HepG2 (cell line): Measurements from ENCODE around the gene MLLT10. TPM values are rescaled to one million over a fixed set of nuclear protein-coding genes. Genes with fewer than 3 reads are reported as not detected.

ENCODE experiments used
- ADNP ChIP-seq: sonication (generic); formaldehyde crosslinking; IDR thresholded peaks from 2 replicates; pipeline ENCODE4 v1.4.0; 2020; ENCODE audit warnings: missing genetic modification reagents
- ARNT2 ChIP-seq: sonication (generic); formaldehyde crosslinking; IDR thresholded peaks from 2 replicates; pipeline ENCODE4 v1.8.0; 2022; ENCODE audit warnings: mild to moderate bottlenecking, low read depth, missing genetic modification reagents, moderate library complexity
- ATF7 ChIP-seq, 2 experiments: fragments of 450-650 bp in 1 of 2; sonication (generic) in 1 of 2; formaldehyde crosslinking in 1 of 2; IDR thresholded peaks; 2 replicates each; pipeline versions ENCODE4 v1.4.0 to v1.6.1; 2016 to 2020; ENCODE audit warnings: antibody characterized with exemption in 1 of 2, mild to moderate bottlenecking in 1 of 2, missing genetic modification reagents in 1 of 2
- ELF1 ChIP-seq: sonication (generic); formaldehyde crosslinking; IDR thresholded peaks from 2 replicates; pipeline ENCODE4 v1.4.0; 2020; ENCODE audit warnings: missing genetic modification reagents
- FOXJ3 ChIP-seq: sonication (generic); formaldehyde crosslinking; IDR thresholded peaks from 2 replicates; pipeline ENCODE4 v1.4.0; 2020; ENCODE audit warnings: missing genetic modification reagents, mild to moderate bottlenecking, borderline replicate concordance
- HIVEP1 ChIP-seq: sonication (generic); formaldehyde crosslinking; IDR thresholded peaks from 2 replicates; pipeline ENCODE4 v1.4.0; 2020; ENCODE audit warnings: mild to moderate bottlenecking, missing genetic modification reagents
- KMT2A ChIP-seq: sonication (generic); formaldehyde crosslinking; IDR thresholded peaks from 2 replicates; pipeline ENCODE4 v1.4.0; 2020; ENCODE audit warnings: missing genetic modification reagents
- NBN ChIP-seq: fragments of 450-650 bp; conservative IDR thresholded peaks from 2 replicates; pipeline ENCODE4 v1.6.1; 2017
- NRL ChIP-seq: sonication (generic); formaldehyde crosslinking; IDR thresholded peaks from 2 replicates; pipeline ENCODE4 v1.5.0; 2020; ENCODE audit warnings: missing genetic modification reagents, mild to moderate bottlenecking, moderate library complexity, borderline replicate concordance
- RARA ChIP-seq: IDR thresholded peaks from 2 replicates; pipeline ENCODE4 v1.6.1; 2016; ENCODE audit warnings: missing genetic modification reagents, missing compliant biosample characterization
- ZBTB1 ChIP-seq: sonication (generic); formaldehyde crosslinking; IDR thresholded peaks from 2 replicates; pipeline ENCODE4 v1.4.0; 2020; ENCODE audit warnings: missing genetic modification reagents, borderline replicate concordance
- ZNF713 ChIP-seq: sonication (generic); formaldehyde crosslinking; IDR thresholded peaks from 2 replicates; pipeline ENCODE4 v1.4.0; 2020; ENCODE audit warnings: mild to moderate bottlenecking, missing genetic modification reagents
- ZNF792 ChIP-seq: IDR thresholded peaks from 2 replicates; pipeline ENCODE4 v1.6.1; 2016
- polyA plus RNA-seq, 8 experiments: library from polyadenylated mRNA; depleted of rRNA in 3 of 8; stranded (reverse) in 7 of 8; unstranded in 1 of 8; fragments of >200 nt; fragmentation: Illumina TruSeq in 4 of 8; extraction: Trizol in 4 of 8; gene quantifications; 2 replicates each; pipeline versions ENCODE4 v1.2.1 to v1.2.3, GENCODE V29; 2011 to 2016; ENCODE audit warnings: low read depth in 4 of 8, missing spikeins in 1 of 8, mixed read lengths in 1 of 8; ENCODE audit not compliant: insufficient read depth in 1 of 8
- total RNA-seq, 5 experiments: library from RNA; depleted of rRNA; stranded (reverse); fragments of >200 nt; fragmentation: Illumina TruSeq; extraction: Trizol; gene quantifications; 2 replicates each; pipeline ENCODE4 v1.2.3, GENCODE V29; 2016; ENCODE audit warnings: low read depth in 1 of 5
- TF ChIP-seq, protein P1 (sequence below): sonication (generic); formaldehyde crosslinking; conservative IDR thresholded peaks from 2 replicates; pipeline ENCODE4 v1.8.0; 2022; ENCODE audit warnings: missing genetic modification reagents
- TF ChIP-seq, protein P2 (sequence below): sonication (generic); formaldehyde crosslinking; IDR thresholded peaks from 2 replicates; pipeline ENCODE4 v1.8.0; 2022; ENCODE audit warnings: low read depth, missing genetic modification reagents
- TF ChIP-seq, protein P3 (sequence below): IDR thresholded peaks from 2 replicates; pipeline ENCODE4 v1.6.1; 2016
- TF ChIP-seq, protein P4 (sequence below): sonication (generic); formaldehyde crosslinking; conservative IDR thresholded peaks from 2 replicates; pipeline ENCODE4 v1.4.0; 2020; ENCODE audit warnings: mild to moderate bottlenecking, missing genetic modification reagents, moderate library complexity
- TF ChIP-seq, protein P5 (sequence below): sonication (generic); formaldehyde crosslinking; IDR thresholded peaks from 2 replicates; pipeline ENCODE4 v1.4.0; 2020; ENCODE audit warnings: missing genetic modification reagents, borderline replicate concordance

The MLLT10 gene
- total and polyA plus RNA-seq, 2 of the 13 experiments (the other 11 are each of a cell fraction or from before 2014, with no cell fraction given), result 51.3 to 84.1 TPM

DNA sequence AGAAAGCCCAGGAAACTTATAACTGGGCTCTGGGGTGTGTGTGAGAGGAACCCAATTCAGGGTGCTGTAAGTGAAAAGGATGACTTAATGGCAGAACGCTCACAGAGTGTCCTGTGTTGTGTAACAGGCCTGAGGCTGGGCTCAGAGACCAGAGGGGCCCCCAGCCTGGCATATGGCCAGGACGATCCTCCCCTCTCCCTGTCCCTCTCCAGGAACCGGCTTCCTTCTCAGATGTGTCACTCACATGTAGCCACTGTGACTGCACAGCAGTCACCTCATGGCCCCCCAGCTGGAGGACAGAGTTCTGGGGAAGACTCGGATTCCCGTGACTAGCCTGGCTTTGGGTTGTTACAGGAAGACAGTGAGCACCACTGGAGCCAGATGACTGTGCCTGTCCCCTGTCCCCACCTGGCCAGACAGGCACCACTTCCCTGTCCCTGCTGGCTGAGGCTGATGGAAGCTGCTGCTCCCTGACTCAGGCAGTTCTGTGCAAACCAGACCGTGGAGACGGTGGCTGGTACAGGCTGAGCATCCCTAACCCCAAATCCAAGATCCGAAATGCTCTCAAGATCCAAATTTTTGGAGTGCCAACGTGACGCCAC, 220.5 kb downstream of the MLLT10 start (continued):
- TF ChIP-seq, protein P1, sequence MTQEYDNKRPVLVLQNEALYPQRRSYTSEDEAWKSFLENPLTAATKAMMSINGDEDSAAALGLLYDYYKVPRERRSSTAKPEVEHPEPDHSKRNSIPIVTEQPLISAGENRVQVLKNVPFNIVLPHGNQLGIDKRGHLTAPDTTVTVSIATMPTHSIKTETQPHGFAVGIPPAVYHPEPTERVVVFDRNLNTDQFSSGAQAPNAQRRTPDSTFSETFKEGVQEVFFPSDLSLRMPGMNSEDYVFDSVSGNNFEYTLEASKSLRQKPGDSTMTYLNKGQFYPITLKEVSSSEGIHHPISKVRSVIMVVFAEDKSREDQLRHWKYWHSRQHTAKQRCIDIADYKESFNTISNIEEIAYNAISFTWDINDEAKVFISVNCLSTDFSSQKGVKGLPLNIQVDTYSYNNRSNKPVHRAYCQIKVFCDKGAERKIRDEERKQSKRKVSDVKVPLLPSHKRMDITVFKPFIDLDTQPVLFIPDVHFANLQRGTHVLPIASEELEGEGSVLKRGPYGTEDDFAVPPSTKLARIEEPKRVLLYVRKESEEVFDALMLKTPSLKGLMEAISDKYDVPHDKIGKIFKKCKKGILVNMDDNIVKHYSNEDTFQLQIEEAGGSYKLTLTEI, result no peak
- TF ChIP-seq, protein P2, sequence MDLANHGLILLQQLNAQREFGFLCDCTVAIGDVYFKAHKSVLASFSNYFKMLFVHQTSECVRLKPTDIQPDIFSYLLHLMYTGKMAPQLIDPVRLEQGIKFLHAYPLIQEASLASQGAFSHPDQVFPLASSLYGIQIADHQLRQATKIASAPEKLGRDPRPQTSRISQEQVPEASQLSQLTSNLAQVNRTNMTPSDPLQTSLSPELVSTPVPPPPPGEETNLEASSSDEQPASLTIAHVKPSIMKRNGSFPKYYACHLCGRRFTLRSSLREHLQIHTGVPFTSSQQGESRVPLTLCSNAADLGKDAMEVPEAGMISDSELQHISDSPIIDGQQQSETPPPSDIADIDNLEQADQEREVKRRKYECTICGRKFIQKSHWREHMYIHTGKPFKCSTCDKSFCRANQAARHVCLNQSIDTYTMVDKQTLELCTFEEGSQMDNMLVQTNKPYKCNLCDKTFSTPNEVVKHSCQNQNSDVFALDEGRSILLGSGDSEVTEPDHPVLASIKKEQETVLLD (CRISPR knock-in tag), result no peak
- TF ChIP-seq KMT2A (CRISPR knock-in tag), result 0 out of 2 replicates have a peak, but pooled peaks have one; percentile 47
- TF ChIP-seq ELF1 (CRISPR knock-in tag), result peak; percentile 63
- TF ChIP-seq, protein P3, sequence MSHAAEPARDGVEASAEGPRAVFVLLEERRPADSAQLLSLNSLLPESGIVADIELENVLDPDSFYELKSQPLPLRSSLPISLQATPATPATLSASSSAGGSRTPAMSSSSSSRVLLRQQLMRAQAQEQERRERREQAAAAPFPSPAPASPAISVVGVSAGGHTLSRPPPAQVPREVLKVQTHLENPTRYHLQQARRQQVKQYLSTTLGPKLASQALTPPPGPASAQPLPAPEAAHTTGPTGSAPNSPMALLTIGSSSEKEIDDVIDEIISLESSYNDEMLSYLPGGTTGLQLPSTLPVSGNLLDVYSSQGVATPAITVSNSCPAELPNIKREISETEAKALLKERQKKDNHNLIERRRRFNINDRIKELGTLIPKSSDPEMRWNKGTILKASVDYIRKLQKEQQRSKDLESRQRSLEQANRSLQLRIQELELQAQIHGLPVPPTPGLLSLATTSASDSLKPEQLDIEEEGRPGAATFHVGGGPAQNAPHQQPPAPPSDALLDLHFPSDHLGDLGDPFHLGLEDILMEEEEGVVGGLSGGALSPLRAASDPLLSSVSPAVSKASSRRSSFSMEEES (CRISPR knock-in tag), result peak; percentile 72; the same call in 1 of the 2 replicates
- no peak for TF ChIP-seq ADNP
- no peak for TF ChIP-seq ARNT2 (CRISPR knock-in tag)
- TF ChIP-seq ATF7 (IDR thresholded peaks at IDR 0.05), result no peak
- 0 out of 2 replicates have a peak, but pooled peaks have one; percentile 39 for TF ChIP-seq ATF7 (CRISPR knock-in tag; IDR thresholded peaks at IDR 0.05)
- TF ChIP-seq, protein P4, sequence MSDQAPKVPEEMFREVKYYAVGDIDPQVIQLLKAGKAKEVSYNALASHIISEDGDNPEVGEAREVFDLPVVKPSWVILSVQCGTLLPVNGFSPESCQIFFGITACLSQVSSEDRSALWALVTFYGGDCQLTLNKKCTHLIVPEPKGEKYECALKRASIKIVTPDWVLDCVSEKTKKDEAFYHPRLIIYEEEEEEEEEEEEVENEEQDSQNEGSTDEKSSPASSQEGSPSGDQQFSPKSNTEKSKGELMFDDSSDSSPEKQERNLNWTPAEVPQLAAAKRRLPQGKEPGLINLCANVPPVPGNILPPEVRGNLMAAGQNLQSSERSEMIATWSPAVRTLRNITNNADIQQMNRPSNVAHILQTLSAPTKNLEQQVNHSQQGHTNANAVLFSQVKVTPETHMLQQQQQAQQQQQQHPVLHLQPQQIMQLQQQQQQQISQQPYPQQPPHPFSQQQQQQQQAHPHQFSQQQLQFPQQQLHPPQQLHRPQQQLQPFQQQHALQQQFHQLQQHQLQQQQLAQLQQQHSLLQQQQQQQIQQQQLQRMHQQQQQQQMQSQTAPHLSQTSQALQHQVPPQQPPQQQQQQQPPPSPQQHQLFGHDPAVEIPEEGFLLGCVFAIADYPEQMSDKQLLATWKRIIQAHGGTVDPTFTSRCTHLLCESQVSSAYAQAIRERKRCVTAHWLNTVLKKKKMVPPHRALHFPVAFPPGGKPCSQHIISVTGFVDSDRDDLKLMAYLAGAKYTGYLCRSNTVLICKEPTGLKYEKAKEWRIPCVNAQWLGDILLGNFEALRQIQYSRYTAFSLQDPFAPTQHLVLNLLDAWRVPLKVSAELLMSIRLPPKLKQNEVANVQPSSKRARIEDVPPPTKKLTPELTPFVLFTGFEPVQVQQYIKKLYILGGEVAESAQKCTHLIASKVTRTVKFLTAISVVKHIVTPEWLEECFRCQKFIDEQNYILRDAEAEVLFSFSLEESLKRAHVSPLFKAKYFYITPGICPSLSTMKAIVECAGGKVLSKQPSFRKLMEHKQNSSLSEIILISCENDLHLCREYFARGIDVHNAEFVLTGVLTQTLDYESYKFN (CRISPR knock-in tag), result peak; percentile 84
- TF ChIP-seq ZNF713, result no peak
- peak; percentile 83 for TF ChIP-seq RARA
- TF ChIP-seq, protein P5, sequence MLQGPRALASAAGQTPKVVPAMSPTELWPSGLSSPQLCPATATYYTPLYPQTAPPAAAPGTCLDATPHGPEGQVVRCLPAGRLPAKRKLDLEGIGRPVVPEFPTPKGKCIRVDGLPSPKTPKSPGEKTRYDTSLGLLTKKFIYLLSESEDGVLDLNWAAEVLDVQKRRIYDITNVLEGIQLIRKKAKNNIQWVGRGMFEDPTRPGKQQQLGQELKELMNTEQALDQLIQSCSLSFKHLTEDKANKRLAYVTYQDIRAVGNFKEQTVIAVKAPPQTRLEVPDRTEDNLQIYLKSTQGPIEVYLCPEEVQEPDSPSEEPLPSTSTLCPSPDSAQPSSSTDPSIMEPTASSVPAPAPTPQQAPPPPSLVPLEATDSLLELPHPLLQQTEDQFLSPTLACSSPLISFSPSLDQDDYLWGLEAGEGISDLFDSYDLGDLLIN (CRISPR knock-in tag), result no peak
- no peak for TF ChIP-seq ZNF792 (CRISPR knock-in tag)
- TF ChIP-seq FOXJ3, result no peak
- peak; percentile 49; the same call in 1 of the 2 replicates for TF ChIP-seq HIVEP1
- TF ChIP-seq NRL (CRISPR knock-in tag), result no peak
- TF ChIP-seq ZBTB1 (CRISPR knock-in tag), result no peak
- TF ChIP-seq NBN, result no peak
